Parathyroid adenoma (tissue), 2 donors: Measurements from ENCODE around the gene SLC35G1.

Source experiments
- H2AFZ ChIP-seq: fragments of 300-600 bp; sonication (generic); one replicate; pipeline ENCODE4 v1.7.0; 2017; ENCODE audit warnings: antibody characterized with exemption, mild to moderate bottlenecking
- H3K27ac ChIP-seq: fragments of 300-600 bp; sonication (generic); one replicate; pipeline ENCODE4 v1.7.0; 2017
- H3K27me3 ChIP-seq: fragments of 300-600 bp; sonication (generic); one replicate; pipeline ENCODE4 v1.7.0; 2017; ENCODE audit warnings: low read length; ENCODE audit not compliant: control insufficient read depth, insufficient read depth
- H3K36me3 ChIP-seq: fragments of 300-600 bp; sonication (generic); one replicate; pipeline ENCODE4 v1.7.0; 2017; ENCODE audit warnings: low read length; ENCODE audit not compliant: control insufficient read depth, insufficient read depth
- H3K4me1 ChIP-seq: fragments of 300-600 bp; sonication (generic); one replicate; pipeline ENCODE4 v1.7.0; 2017; ENCODE audit warnings: control low read depth
- H3K4me2 ChIP-seq: fragments of 300-600 bp; sonication (generic); one replicate; pipeline ENCODE4 v1.7.0; 2017; ENCODE audit warnings: low read length
- H3K4me3 ChIP-seq: fragments of 300-600 bp; sonication (generic); one replicate; pipeline ENCODE4 v1.7.0; 2017; ENCODE audit warnings: low read depth, low read length
- H3K79me2 ChIP-seq: fragments of 300-600 bp; sonication (generic); one replicate; pipeline ENCODE4 v1.7.0; 2017; ENCODE audit warnings: control low read depth
- H3K9ac ChIP-seq: fragments of 300-600 bp; sonication (generic); one replicate; pipeline ENCODE4 v1.7.0; 2017; ENCODE audit warnings: mild to moderate bottlenecking
- H3K9me3 ChIP-seq: fragments of 300-600 bp; sonication (generic); one replicate; pipeline ENCODE4 v1.7.0; 2017; ENCODE audit warnings: low read length; ENCODE audit not compliant: control insufficient read depth
- CTCF ChIP-seq: fragments of 300-600 bp; sonication (generic); IDR thresholded peaks from one replicate; pipeline ENCODE4 v1.7.0; 2017; ENCODE audit warnings: antibody characterized with exemption, mild to moderate bottlenecking
- donor health status: primary hyperparathyroidism.

SLC35G1 gene

GRCh38 chr10:93872375-93873158, 21.2 kb upstream of the SLC35G1 start:
- no peak overlapping the region for H3K9ac ChIP-seq
- H3K36me3 ChIP-seq: no peaks in the 10 kb centered on the region
- TF ChIP-seq CTCF: no peak
- no peaks in the 10 kb centered on the region for H3K9me3 ChIP-seq
- H3K4me2 ChIP-seq: no peak overlapping the region
- peaks cover 3% of the 10 kb centered on the region for H3K4me1 ChIP-seq
- no peaks in the 10 kb centered on the region for H3K79me2 ChIP-seq
- no peak overlapping the region for H2AFZ ChIP-seq
- H3K27me3 ChIP-seq: no peaks in the 10 kb centered on the region
- no peak overlapping the region for H3K4me3 ChIP-seq
- H3K27ac ChIP-seq: no peak overlapping the region

GRCh38 chr10:93873420-93874115, 20.2 kb upstream of the SLC35G1 start:
- no peak for TF ChIP-seq CTCF
- H3K36me3 ChIP-seq: no peaks in the 10 kb centered on the region
- H3K9ac ChIP-seq: no peak overlapping the region
- H3K4me3 ChIP-seq: no peak overlapping the region
- H3K79me2 ChIP-seq: no peaks in the 10 kb centered on the region
- no peaks in the 10 kb centered on the region for H3K9me3 ChIP-seq
- H3K27me3 ChIP-seq: no peaks in the 10 kb centered on the region
- peak overlapping the region; percentile 40 for H3K4me2 ChIP-seq
- peaks cover 3% of the 10 kb centered on the region for H3K4me1 ChIP-seq
- H2AFZ ChIP-seq: peak overlapping the region; percentile 8
- H3K27ac ChIP-seq: no peak overlapping the region

GRCh38 chr10:93874309-93875031, 19.3 kb upstream of the SLC35G1 start:
- Histone ChIP-seq H3K36me3 (no peaks in the 10 kb centered on the region), H3K4me3 (no peak overlapping the region), H3K27me3 (no peaks in the 10 kb centered on the region), H3K27ac (no peak overlapping the region), H3K4me1 (peaks cover 3% of the 10 kb centered on the region), H3K9me3 (no peaks in the 10 kb centered on the region), H3K9ac (no peak overlapping the region), H3K79me2 (no peaks in the 10 kb centered on the region), H2AFZ (no peak overlapping the region), H3K4me2 (no peak overlapping the region)
- TF ChIP-seq CTCF: no peak

- no peak for TF ChIP-seq CTCF
Measured at GRCh38 chr10:93875032-93875358, 18.8 kb upstream of the SLC35G1 start.

More at GRCh38 chr10:93875032-93875358, 18.8 kb upstream of the SLC35G1 start:
- no peaks in the 10 kb centered on the region for H3K27me3 ChIP-seq
- no peak overlapping the region for H3K4me2 ChIP-seq
- no peaks in the 10 kb centered on the region for H3K79me2 ChIP-seq
- no peak overlapping the region for H3K9ac ChIP-seq
- H3K4me3 ChIP-seq: no peak overlapping the region
- H3K4me1 ChIP-seq: peaks cover 3% of the 10 kb centered on the region
- H2AFZ ChIP-seq: no peak overlapping the region
- no peaks in the 10 kb centered on the region for H3K36me3 ChIP-seq
- H3K9me3 ChIP-seq: no peaks in the 10 kb centered on the region
- no peak overlapping the region for H3K27ac ChIP-seq
